Measurements from ENCODE around the gene OAS3. TPM values are rescaled to one million over a fixed set of nuclear protein-coding genes. Genes with fewer than 3 reads are reported as not detected.
A peak's percentile ranks its signal among the peaks of the same experiment; 100 is the strongest.

Gene OAS3
- total and polyA plus RNA-seq, 12 donors = 3.0 to 28.0 (median 8.5) TPM

GRCh38 chr12:112969547-112970306 is 31.5 kb downstream of the OAS3 start:
- Histone ChIP-seq H3K36me3 (peaks cover 0 to 66% (median 28%) of the 10 kb centered on the region in 9 donors), H3K9me3 (no peaks in the 10 kb centered on the region), H3K4me3 (no peak overlapping the region), H3K27me3 (no peaks in the 10 kb centered on the region), H3K4me1 (peaks cover 0 to 19% (median 5%) of the 10 kb centered on the region in 9 donors), H3K27ac (no peak overlapping the region)
- ATAC-seq (no peak), DNase-seq (no peak)
- TF ChIP-seq CTCF (IDR thresholded peaks at IDR 0.05) = no peak
- 91 to 94% methylated on average over 8 of the region's 8 CpGs for WGBS, 2 donors
- intact Hi-C loops (cut with DNase I) = loop anchor here in 1 of 10 donors (10.0 kb wide), 1 partner anchor 65 kb away; the partner anchor contains the start of gene OAS1

DNA sequence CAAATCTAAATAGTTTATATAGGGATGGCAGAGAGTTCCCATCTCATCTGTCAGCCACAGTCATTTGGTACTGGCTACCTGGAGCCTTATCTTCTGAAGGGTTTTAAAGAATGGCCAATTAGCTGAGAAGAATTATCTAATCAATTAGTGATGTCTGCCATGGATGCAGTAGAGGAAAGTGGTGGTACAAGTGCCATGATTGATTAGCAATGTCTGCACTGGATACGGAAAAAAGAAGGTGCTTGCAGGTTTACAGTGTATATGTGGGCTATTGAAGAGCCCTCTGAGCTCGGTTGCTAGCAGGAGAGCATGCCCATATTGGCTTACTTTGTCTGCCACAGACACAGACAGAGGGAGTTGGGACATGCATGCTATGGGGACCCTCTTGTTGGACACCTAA is 32.1 kb downstream of the OAS3 start:
- WGBS, 2 donors = 71 to 80% methylated on average over 2 of the region's 2 CpGs
- intact Hi-C loops (cut with DNase I) = loop anchor here in 1 of 10 donors (10.0 kb wide), 1 partner anchor 66 kb away; the partner anchor contains the start of gene OAS1
- no peak overlapping the region for H3K27ac ChIP-seq
- DNase-seq (no peak), ATAC-seq (no peak)
- H3K9me3 ChIP-seq = no peaks in the 10 kb centered on the region
- H3K36me3 ChIP-seq = peaks cover 0 to 60% (median 26%) of the 10 kb centered on the region in 9 donors
- no peaks in the 10 kb centered on the region for H3K27me3 ChIP-seq
- H3K4me3 ChIP-seq = no peak overlapping the region
- peaks cover 0 to 19% (median 5%) of the 10 kb centered on the region in 9 donors for H3K4me1 ChIP-seq
- TF ChIP-seq CTCF (IDR thresholded peaks at IDR 0.05) = no peak

GRCh38 chr12:112971248-112971647 is 33.0 kb downstream of the OAS3 start:
- WGBS, 2 donors = 45 to 46% methylated on average over 5 of the region's 5 CpGs
- H3K27me3 ChIP-seq = no peaks in the 10 kb centered on the region
- no peaks in the 10 kb centered on the region for H3K9me3 ChIP-seq
- H3K36me3 ChIP-seq = peaks cover 0 to 51% (median 17%) of the 10 kb centered on the region in 9 donors
- intact Hi-C loops (cut with DNase I) = loop anchor here in 1 of 10 donors (10.0 kb wide), 1 partner anchor 66 kb away; the partner anchor contains the start of gene OAS1
- peak; percentile 30 to 79 (median 50) for ATAC-seq
- H3K27ac ChIP-seq = peak overlapping the region in 3 of 10 donors; percentile 39 to 62 (median 55)
- DNase-seq = peak in 1 of 2 donors; percentile 20
- no peak for TF ChIP-seq CTCF (IDR thresholded peaks at IDR 0.05)
- H3K4me3 ChIP-seq = no peak overlapping the region
- H3K4me1 ChIP-seq = peaks cover 0 to 19% (median 5%) of the 10 kb centered on the region in 9 donors

GRCh38 chr12:112973011-112973735 is 34.9 kb downstream of the OAS3 start:
- H3K4me3 ChIP-seq = no peak overlapping the region
- no peaks in the 10 kb centered on the region for H3K9me3 ChIP-seq
- ATAC-seq (no peak), DNase-seq (no peak)
- intact Hi-C loops (cut with DNase I) = loop anchor here in 1 of 10 donors (10.0 kb wide), 1 partner anchor 68 kb away; the partner anchor contains the start of gene OAS1
- no peak for TF ChIP-seq CTCF (IDR thresholded peaks at IDR 0.05)
- peaks cover 0 to 32% (median 8%) of the 10 kb centered on the region in 9 donors for H3K36me3 ChIP-seq
- 88% methylated on average over 4 of the region's 4 CpGs for WGBS, 2 donors
- H3K4me1 ChIP-seq = peaks cover 0 to 27% (median 9%) of the 10 kb centered on the region in 9 donors
- no peak overlapping the region for H3K27ac ChIP-seq
- H3K27me3 ChIP-seq = no peaks in the 10 kb centered on the region
